Measurements from ENCODE around the gene ARPC1A. TPM values are rescaled to one million over a fixed set of nuclear protein-coding genes. Genes with fewer than 3 reads are reported as not detected.
A peak's percentile ranks its signal among the peaks of the same experiment; 100 is the strongest.
"Not testable (repeated sequence)": the region's sequence is repeated elsewhere in the genome, so short reads cannot be mapped to it uniquely, and the experiment has no call there.

Gene ARPC1A
- total RNA-seq (100 to 1,000 TPM; 106 to 126 (median 121) TPM), polyA plus RNA-seq (148 TPM)
- long read RNA-seq, donor 1, transcript ARPC1A-201 (10 exons, 1,565 nt): major isoform, 187 of 210 reads
- long read RNA-seq, donor 1, partial matches to known transcripts: 14 of 210 reads
- long read RNA-seq, donor 1, other reads (novel, unspliced or antisense): 9 of 210 reads
- long read RNA-seq, donor 2, transcript ARPC1A-201 (10 exons, 1,565 nt): major isoform, 120 of 127 reads
- long read RNA-seq, donor 2, partial matches to known transcripts: 4 of 127 reads
- long read RNA-seq, donor 2, other reads (novel, unspliced or antisense): 3 of 127 reads
- long read RNA-seq, donor 3, transcript ARPC1A-201 (10 exons, 1,565 nt): major isoform, 493 of 539 reads
- long read RNA-seq, donor 3, partial matches to known transcripts: 29 of 539 reads
- long read RNA-seq, donor 3, other reads (novel, unspliced or antisense): 17 of 539 reads
- long read RNA-seq, donor 4, transcript ARPC1A-201 (10 exons, 1,565 nt): major isoform, 149 of 159 reads
- long read RNA-seq, donor 4, partial matches to known transcripts: 3 of 159 reads
- long read RNA-seq, donor 4, other reads (novel, unspliced or antisense): 7 of 159 reads

GRCh38 chr7:99325592-99326407 is at the start of gene ARPC1A:
Gene ARPC1A (plus strand): TSS chr7:99325898. CDS start chr7:99333354, 7,456 bp downstream.
- H3K9me3 ChIP-seq (ENCODE audit: control insufficient read depth, low read length): no peaks in the 10 kb centered on the region
- under 1% methylated on average over 82 of the region's 82 CpGs for WGBS
- H3K27me3 ChIP-seq (ENCODE audit: control insufficient read depth, insufficient read depth): no peaks in the 10 kb centered on the region
- H3K4me3 ChIP-seq (ENCODE audit: low read length): peak within 1 kb of the TSS; percentile 98
- peak within 1 kb of the TSS; percentile 87 for H3K27ac ChIP-seq (ENCODE audit: low read length)
- DNase-seq (peak; percentile 92 to 97 (median 96)), ATAC-seq (peak; percentile 97 to 98)
- intact Hi-C loops (cut with DNase I): no loop called here
- no peaks in the 10 kb centered on the region for H3K4me1 ChIP-seq (ENCODE audit: control insufficient read depth, insufficient read depth, low read length)

GRCh38 chr7:99278180-99278579 is 47.5 kb upstream of the ARPC1A start:
- no peak overlapping the region for H3K4me3 ChIP-seq (ENCODE audit: low read length)
- ATAC-seq (no peak), DNase-seq (no peak)
- H3K27ac ChIP-seq (ENCODE audit: low read length): no peak overlapping the region
- no peaks in the 10 kb centered on the region for H3K4me1 ChIP-seq (ENCODE audit: control insufficient read depth, insufficient read depth, low read length)
- WGBS: 79% methylated on average over 5 of the region's 5 CpGs
- no peaks in the 10 kb centered on the region for H3K27me3 ChIP-seq (ENCODE audit: control insufficient read depth, insufficient read depth)
- intact Hi-C loops (cut with DNase I): no loop called here
- no peaks in the 10 kb centered on the region for H3K9me3 ChIP-seq (ENCODE audit: control insufficient read depth, low read length)

- 96% methylated on average over 4 of the region's 4 CpGs for WGBS
- DNase-seq; intact Hi-C loops (cut with DNase I): not testable (repeated sequence)
Observed at GRCh38 chr7:99284165-99284564, 41.5 kb upstream of the ARPC1A start.

DNA sequence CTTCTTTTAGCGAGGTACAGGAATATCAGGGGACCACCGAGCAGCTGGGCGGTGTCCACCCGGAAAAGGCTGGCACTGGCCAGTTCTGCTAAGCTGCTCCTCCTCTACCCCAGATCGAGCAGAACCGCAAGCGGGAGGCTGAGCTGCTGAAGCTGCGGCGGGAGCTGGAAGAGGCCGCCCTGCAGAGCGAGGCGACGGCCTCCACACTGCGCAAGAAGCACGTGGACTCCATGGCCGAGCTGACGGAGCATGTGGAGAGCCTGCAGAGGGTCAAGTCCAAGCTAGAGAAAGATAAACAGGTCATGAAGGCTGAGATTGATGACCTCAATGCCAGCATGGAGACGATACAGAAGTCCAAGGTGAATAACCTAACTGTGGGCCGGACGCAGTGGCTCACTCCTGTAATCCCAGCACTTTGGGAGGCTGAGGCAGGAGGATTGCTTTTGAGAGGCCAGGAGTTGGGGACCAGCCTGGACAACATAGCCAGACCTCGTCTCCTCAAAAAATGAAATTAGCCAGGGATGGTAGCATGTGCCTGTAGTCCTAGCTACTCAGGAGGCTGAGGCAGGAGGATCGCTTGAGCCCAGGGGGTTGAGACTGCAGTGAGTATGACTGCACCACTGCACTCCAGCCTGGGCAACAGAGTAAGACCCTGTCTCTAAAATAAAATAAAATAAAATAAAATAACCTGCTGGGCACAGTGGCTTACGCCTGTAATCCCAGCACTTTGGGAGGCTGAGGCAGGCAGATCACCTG is 37.7 kb upstream of the ARPC1A start:
- Histone ChIP-seq H3K4me1 (ENCODE audit: control insufficient read depth, insufficient read depth, low read length) (no peaks in the 10 kb centered on the region), H3K27ac (ENCODE audit: low read length) (no peak overlapping the region), H3K4me3 (ENCODE audit: low read length) (no peak overlapping the region), H3K27me3 (ENCODE audit: control insufficient read depth, insufficient read depth) (no peaks in the 10 kb centered on the region), H3K9me3 (ENCODE audit: control insufficient read depth, low read length) (no peaks in the 10 kb centered on the region)
- ATAC-seq (no peak), DNase-seq (no peak)
- 92% methylated on average over 23 of the region's 23 CpGs for WGBS
- intact Hi-C loops (cut with DNase I): no loop called here

More at GRCh38 chr7:99284165-99284564, 41.5 kb upstream of the ARPC1A start:
- H3K27ac ChIP-seq (ENCODE audit: low read length); H3K4me3 ChIP-seq (ENCODE audit: low read length); H3K27me3 ChIP-seq (ENCODE audit: control insufficient read depth, insufficient read depth); H3K9me3 ChIP-seq (ENCODE audit: control insufficient read depth, low read length); ATAC-seq; H3K4me1 ChIP-seq (ENCODE audit: control insufficient read depth, insufficient read depth, low read length): not testable (repeated sequence)

GRCh38 chr7:99289185-99289584 is 36.5 kb upstream of the ARPC1A start:
- Histone ChIP-seq H3K4me3 (ENCODE audit: low read length) (no peak overlapping the region), H3K27ac (ENCODE audit: low read length) (no peak overlapping the region), H3K27me3 (ENCODE audit: control insufficient read depth, insufficient read depth) (no peaks in the 10 kb centered on the region), H3K9me3 (ENCODE audit: control insufficient read depth, low read length) (no peaks in the 10 kb centered on the region), H3K4me1 (ENCODE audit: control insufficient read depth, insufficient read depth, low read length) (no peaks in the 10 kb centered on the region)
- intact Hi-C loops (cut with DNase I): no loop called here
- DNase-seq: no peak
- WGBS: 70% methylated on average over 9 of the region's 9 CpGs
- no peak for ATAC-seq

- intact Hi-C loops (cut with DNase I); H3K27me3 ChIP-seq (ENCODE audit: control insufficient read depth, insufficient read depth); H3K27ac ChIP-seq (ENCODE audit: low read length); DNase-seq; ATAC-seq; H3K9me3 ChIP-seq (ENCODE audit: control insufficient read depth, low read length); H3K4me3 ChIP-seq (ENCODE audit: low read length); H3K4me1 ChIP-seq (ENCODE audit: control insufficient read depth, insufficient read depth, low read length): not testable (repeated sequence)
- 98% methylated on average over 3 of the region's 3 CpGs for WGBS
Observed at GRCh38 chr7:99290148-99290547, 35.5 kb upstream of the ARPC1A start.

DNA sequence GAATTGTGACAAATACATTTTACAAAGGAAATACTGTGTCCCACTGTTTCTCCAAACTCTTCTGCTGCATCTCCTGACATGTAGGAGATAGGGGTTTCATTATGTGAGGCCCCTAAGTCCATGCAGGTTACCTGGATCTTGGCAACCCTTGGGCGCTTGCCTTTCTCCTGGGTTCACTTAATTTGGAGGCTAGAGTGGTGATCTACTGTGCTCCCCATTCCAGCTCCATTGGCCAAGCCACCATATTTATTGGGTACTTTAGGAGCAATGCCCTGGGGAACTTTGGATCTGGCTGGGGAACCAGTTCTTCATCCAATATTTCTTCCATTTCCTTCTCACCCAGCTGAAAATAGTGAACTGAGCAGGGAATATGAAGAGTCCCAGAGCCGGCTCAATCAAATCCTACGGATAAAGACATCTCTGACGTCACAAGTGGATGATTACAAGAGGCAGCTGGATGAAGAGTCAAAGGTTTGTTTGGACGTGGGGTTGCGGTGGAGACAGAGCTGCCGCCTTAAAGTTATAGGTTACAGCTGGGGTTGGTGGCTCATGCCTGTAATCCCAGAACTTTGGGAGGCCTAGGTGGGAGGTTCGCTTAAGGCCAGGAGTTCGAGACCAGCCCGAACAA is 34.6 kb upstream of the ARPC1A start:
- intact Hi-C loops (cut with DNase I): no loop called here
- 78% methylated on average over 10 of the region's 10 CpGs for WGBS
- no peak overlapping the region for H3K4me3 ChIP-seq (ENCODE audit: low read length)
- H3K4me1 ChIP-seq (ENCODE audit: control insufficient read depth, insufficient read depth, low read length): no peaks in the 10 kb centered on the region
- no peaks in the 10 kb centered on the region for H3K9me3 ChIP-seq (ENCODE audit: control insufficient read depth, low read length)
- DNase-seq (no peak), ATAC-seq (no peak)
- no peak overlapping the region for H3K27ac ChIP-seq (ENCODE audit: low read length)
- H3K27me3 ChIP-seq (ENCODE audit: control insufficient read depth, insufficient read depth): no peaks in the 10 kb centered on the region

GRCh38 chr7:99292127-99292526 is 33.6 kb upstream of the ARPC1A start:
- no peaks in the 10 kb centered on the region for H3K27me3 ChIP-seq (ENCODE audit: control insufficient read depth, insufficient read depth)
- no peak overlapping the region for H3K4me3 ChIP-seq (ENCODE audit: low read length)
- no peaks in the 10 kb centered on the region for H3K4me1 ChIP-seq (ENCODE audit: control insufficient read depth, insufficient read depth, low read length)
- no peak overlapping the region for H3K27ac ChIP-seq (ENCODE audit: low read length)
- 90% methylated on average over 14 of the region's 14 CpGs for WGBS
- DNase-seq: no peak
- no peak for ATAC-seq
- intact Hi-C loops (cut with DNase I): no loop called here
- no peaks in the 10 kb centered on the region for H3K9me3 ChIP-seq (ENCODE audit: control insufficient read depth, low read length)

- no peaks in the 10 kb centered on the region for H3K27me3 ChIP-seq (ENCODE audit: control insufficient read depth, insufficient read depth)
- DNase-seq (no peak), ATAC-seq (no peak)
- H3K9me3 ChIP-seq (ENCODE audit: control insufficient read depth, low read length): no peaks in the 10 kb centered on the region
- WGBS: 91% methylated on average over 1 of the region's 1 CpG
- intact Hi-C loops (cut with DNase I): no loop called here
- no peak overlapping the region for H3K4me3 ChIP-seq (ENCODE audit: low read length)
- H3K27ac ChIP-seq (ENCODE audit: low read length): no peak overlapping the region
- no peaks in the 10 kb centered on the region for H3K4me1 ChIP-seq (ENCODE audit: control insufficient read depth, insufficient read depth, low read length)
Observed at GRCh38 chr7:99293167-99293566, 32.5 kb upstream of the ARPC1A start.

DNA sequence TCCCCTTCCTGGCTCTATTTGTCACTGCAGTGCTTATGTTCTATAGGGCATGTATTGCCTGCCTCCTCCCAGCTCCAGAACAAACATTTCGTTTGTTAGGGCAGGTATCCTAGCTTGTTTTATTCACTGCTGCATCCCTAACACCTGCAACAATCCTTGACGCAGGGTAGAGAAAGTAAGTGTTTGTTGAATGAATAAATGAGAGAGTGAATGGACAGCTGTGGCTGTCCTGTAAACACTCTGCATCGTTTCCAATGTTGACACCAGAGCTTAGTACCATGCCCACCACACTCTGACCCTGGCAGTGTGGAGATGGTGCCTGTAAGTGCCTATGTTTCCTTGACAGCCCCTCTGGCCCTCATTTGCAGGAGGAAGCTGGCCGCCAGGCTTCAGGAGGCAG is 32.0 kb upstream of the ARPC1A start:
- Histone ChIP-seq H3K4me1 (ENCODE audit: control insufficient read depth, insufficient read depth, low read length) (no peaks in the 10 kb centered on the region), H3K27ac (ENCODE audit: low read length) (no peak overlapping the region), H3K27me3 (ENCODE audit: control insufficient read depth, insufficient read depth) (no peaks in the 10 kb centered on the region), H3K9me3 (ENCODE audit: control insufficient read depth, low read length) (no peaks in the 10 kb centered on the region), H3K4me3 (ENCODE audit: low read length) (no peak overlapping the region)
- 81% methylated on average over 4 of the region's 4 CpGs for WGBS
- intact Hi-C loops (cut with DNase I): no loop called here
- ATAC-seq: no peak
- no peak for DNase-seq
